Measurements from ENCODE around the gene IFNGR2.

DNA sequence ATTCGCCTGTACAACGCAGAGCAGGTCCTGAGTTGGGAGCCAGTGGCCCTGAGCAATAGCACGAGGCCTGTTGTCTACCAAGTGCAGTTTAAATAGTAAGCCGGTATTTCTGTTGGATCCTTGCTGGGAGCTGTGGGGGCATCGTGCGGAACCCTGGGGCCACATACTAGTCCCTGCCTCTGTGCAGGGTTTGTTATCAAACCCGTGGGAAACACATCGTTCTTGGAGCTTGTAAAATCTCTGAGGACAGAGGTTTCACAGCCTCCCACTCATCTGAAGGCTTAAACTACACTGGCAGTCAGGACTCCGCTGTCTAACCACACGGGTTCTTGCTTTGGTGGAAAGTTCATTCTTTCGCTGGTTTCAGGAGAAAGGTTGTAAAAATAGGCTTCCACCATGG lies 11.7 kb downstream of the IFNGR2 start:
- TF ChIP-seq, protein P1, sequence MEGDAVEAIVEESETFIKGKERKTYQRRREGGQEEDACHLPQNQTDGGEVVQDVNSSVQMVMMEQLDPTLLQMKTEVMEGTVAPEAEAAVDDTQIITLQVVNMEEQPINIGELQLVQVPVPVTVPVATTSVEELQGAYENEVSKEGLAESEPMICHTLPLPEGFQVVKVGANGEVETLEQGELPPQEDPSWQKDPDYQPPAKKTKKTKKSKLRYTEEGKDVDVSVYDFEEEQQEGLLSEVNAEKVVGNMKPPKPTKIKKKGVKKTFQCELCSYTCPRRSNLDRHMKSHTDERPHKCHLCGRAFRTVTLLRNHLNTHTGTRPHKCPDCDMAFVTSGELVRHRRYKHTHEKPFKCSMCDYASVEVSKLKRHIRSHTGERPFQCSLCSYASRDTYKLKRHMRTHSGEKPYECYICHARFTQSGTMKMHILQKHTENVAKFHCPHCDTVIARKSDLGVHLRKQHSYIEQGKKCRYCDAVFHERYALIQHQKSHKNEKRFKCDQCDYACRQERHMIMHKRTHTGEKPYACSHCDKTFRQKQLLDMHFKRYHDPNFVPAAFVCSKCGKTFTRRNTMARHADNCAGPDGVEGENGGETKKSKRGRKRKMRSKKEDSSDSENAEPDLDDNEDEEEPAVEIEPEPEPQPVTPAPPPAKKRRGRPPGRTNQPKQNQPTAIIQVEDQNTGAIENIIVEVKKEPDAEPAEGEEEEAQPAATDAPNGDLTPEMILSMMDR (IDR thresholded peaks at IDR 0.05; ENCODE audit: extremely low read depth in 1 of 2, insufficient read depth in 1 of 2, low read depth in 1 of 2, low read length in 2 of 2) = no peak
- TF ChIP-seq, protein P2, sequence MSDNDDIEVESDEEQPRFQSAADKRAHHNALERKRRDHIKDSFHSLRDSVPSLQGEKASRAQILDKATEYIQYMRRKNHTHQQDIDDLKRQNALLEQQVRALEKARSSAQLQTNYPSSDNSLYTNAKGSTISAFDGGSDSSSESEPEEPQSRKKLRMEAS (IDR thresholded peaks at IDR 0.05; ENCODE audit: insufficient read depth, insufficient read length) = no peak
- no peak for TF ChIP-seq EZH2 (IDR thresholded peaks at IDR 0.05; ENCODE audit: borderline replicate concordance, low read depth, low read length, severe bottlenecking)
- TF ChIP-seq POLR2A (IDR thresholded peaks at IDR 0.05; ENCODE audit: low read depth, low read length) = no peak
- no peak for TF ChIP-seq JUN (IDR thresholded peaks at IDR 0.05; ENCODE audit: borderline replicate concordance, insufficient read depth, insufficient read length, low read depth)
- no peak for TF ChIP-seq MYC (IDR thresholded peaks at IDR 0.05; ENCODE audit: low read depth, low read length)
- TF ChIP-seq POLR2AphosphoS5 (IDR thresholded peaks at IDR 0.05; ENCODE audit: insufficient read depth, low read depth, low read length) = no peak
- no peak for TF ChIP-seq FOS (IDR thresholded peaks at IDR 0.05; ENCODE audit: borderline replicate concordance, insufficient read depth, low read length)

Data from endothelial cell of umbilical vein (primary cell).